Left lung (tissue), 10 donors: Measurements from ENCODE around the gene FARP2. TPM values are rescaled to one million over a fixed set of nuclear protein-coding genes. Genes with fewer than 3 reads are reported as not detected.

Source experiments
- ATAC-seq: fragments of 200-7000 bp; cut with Tn5 transposase; one replicate; pipeline ENCODE4 v1.9.1; 2020; ENCODE audit warnings: moderate library complexity
- DNase-seq, 4 donors: peaks; one replicate each; pipeline ENCODE4 v3.0.0-alpha.2; 2013 to 2020
- H3K27ac ChIP-seq, 2 donors: fragments of 200-600 bp; sonication (generic) in 1 of 2; one replicate each; pipeline versions ENCODE4 v1.5.0 to v1.8.0; 2020 to 2021
- H3K27me3 ChIP-seq, 2 donors: fragments of 200-600 bp; sonication (generic) in 1 of 2; one replicate each; pipeline versions ENCODE4 v1.5.0 to v1.8.0; 2020 to 2021
- H3K36me3 ChIP-seq, 2 donors: fragments of 200-600 bp; sonication (generic) in 1 of 2; one replicate each; pipeline versions ENCODE4 v1.5.0 to v1.8.0; 2020 to 2021
- H3K4me1 ChIP-seq, 2 donors: fragments of 200-600 bp; one replicate each; pipeline ENCODE4 v1.8.0; 2021
- H3K4me3 ChIP-seq, 2 donors: fragments of 200-600 bp; sonication (generic) in 1 of 2; one replicate each; pipeline versions ENCODE4 v1.5.0 to v1.8.0; 2020 to 2021; ENCODE audit warnings: mild to moderate bottlenecking in 1 of 2
- H3K9me3 ChIP-seq, 2 donors: fragments of 200-600 bp; sonication (generic) in 1 of 2; one replicate each; pipeline versions ENCODE4 v1.5.0 to v1.8.0; 2020 to 2021
- intact Hi-C, 2 donors: fragments of 100-400 bp; cut with DNase I; formaldehyde crosslinking; loops; one replicate each; pipeline versions ENCODE4 v1.11.2 to v1.14.2; 2022
- polyA plus RNA-seq, 6 donors: library from polyadenylated mRNA; unstranded; fragments of 120-200 nt; gene quantifications; one replicate each; pipeline ENCODE4 v1.2.1, GENCODE V29; 2013; ENCODE audit not compliant: insufficient read length in 6 of 6
- total RNA-seq, 2 donors: library from RNA; stranded (reverse); fragmentation: NEBNext Ultra II Directional; extraction: Animal tissue kit (Norgen Biotek cat#: 25700); gene quantifications; one replicate each; pipeline ENCODE4 v1.2.1, GENCODE V29; 2021
- TF ChIP-seq, protein P1 (sequence below), 2 donors: fragments of 200-600 bp; sonication (generic) in 1 of 2; IDR thresholded peaks; one replicate each; pipeline versions ENCODE4 v1.5.0 to v1.8.0; 2021; ENCODE audit warnings: antibody characterized with exemption in 2 of 2
- donor health status: DM: no; HTN: yes; CAD: no.
- donor health status: DM: no; HTN: no; CAD: no.

FARP2 gene
- total and polyA plus RNA-seq, 8 donors: 32.2 to 54.8 (median 49.9) TPM

DNA sequence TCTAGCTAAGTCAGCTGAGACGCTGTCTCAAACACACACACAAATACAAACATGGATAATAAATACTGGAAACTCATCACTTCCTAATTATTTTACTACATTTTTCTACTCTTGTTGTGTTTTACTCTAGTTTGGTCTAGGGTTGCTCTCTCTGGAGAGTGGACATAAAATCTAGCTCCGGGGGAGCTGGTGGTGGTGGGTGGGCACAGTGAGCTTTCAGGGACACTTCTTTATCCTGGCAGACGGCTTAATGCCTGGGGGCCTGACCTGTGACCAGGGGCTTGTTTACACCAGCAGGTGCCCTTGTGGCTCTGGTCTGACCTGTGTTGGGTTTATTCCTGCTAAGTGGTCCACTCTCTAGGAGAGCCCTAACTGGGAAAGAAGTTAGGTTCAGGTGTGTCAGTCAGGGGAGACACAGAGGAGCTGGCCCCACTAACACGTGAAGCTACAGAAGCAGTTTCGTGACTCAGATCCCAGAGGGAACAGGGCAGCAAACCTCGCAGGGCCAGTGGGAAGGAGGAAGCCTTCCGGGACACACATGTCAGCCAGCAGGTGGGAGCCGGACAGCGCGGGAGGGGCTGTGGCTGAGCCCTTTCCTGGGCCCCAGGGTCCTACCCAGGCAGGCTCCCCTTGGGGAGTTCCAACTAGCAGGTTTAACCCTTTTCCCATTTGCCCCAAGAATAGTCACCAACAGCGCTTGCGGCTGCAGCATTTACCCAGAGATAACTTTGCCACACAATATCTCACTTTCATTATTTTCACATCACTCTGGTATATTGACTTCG, 180.0 kb downstream of the FARP2 start:
- ATAC-seq: no peak
- TF ChIP-seq, protein P1, sequence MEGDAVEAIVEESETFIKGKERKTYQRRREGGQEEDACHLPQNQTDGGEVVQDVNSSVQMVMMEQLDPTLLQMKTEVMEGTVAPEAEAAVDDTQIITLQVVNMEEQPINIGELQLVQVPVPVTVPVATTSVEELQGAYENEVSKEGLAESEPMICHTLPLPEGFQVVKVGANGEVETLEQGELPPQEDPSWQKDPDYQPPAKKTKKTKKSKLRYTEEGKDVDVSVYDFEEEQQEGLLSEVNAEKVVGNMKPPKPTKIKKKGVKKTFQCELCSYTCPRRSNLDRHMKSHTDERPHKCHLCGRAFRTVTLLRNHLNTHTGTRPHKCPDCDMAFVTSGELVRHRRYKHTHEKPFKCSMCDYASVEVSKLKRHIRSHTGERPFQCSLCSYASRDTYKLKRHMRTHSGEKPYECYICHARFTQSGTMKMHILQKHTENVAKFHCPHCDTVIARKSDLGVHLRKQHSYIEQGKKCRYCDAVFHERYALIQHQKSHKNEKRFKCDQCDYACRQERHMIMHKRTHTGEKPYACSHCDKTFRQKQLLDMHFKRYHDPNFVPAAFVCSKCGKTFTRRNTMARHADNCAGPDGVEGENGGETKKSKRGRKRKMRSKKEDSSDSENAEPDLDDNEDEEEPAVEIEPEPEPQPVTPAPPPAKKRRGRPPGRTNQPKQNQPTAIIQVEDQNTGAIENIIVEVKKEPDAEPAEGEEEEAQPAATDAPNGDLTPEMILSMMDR (IDR thresholded peaks at IDR 0.05): no peak
- no peak for DNase-seq
- Histone ChIP-seq H3K9me3 (no peaks in the 10 kb centered on the region), H3K36me3 (no peaks in the 10 kb centered on the region), H3K27ac (no peak overlapping the region), H3K27me3 (peaks cover 0 to 25% of the 10 kb centered on the region in 2 donors), H3K4me1 (peaks cover 0 to 10% of the 10 kb centered on the region in 2 donors), H3K4me3 (no peak overlapping the region)
- intact Hi-C loops: no loop called here

DNA sequence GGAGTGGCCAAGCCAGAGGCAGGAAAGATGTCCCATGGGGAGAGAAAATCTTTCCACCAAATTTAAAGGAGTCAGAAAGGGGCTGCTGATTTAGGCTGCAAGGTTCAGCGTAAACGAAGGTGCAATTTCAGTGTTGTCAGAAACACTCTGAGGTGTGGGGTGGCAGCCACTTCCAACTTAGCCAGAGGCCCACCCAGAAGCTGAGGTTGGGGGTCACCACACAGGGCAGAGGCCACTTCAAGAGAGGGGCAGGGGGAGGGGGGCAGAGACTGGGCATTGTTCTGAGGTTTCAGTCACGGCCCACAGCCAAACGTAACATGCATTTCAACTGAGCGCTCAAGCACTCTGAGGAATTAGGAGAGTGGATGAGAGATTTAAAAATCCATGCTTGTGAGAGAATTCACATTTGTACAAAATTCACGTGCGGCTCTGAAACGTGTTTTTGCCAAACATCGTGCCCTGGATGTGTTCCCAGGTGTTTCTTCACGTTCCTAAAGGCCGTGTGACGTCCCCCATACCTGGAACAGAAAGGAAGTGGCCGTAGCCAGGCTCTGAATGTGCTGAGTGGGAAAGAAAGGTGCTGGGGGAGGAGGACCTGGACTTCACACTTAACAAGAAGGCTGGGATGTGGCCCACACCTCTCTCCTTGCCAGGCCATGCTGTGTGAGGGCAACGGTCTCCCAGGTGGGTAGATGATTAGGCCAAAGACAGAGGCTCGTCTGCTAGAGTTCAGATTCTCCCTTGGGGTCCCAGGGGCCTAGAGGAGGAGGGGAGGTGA, 182.9 kb downstream of the FARP2 start:
- Histone ChIP-seq H3K36me3 (no peaks in the 10 kb centered on the region), H3K27me3 (peaks cover 7 to 52% of the 10 kb centered on the region in 2 donors), H3K4me1 (peaks cover 6 to 21% of the 10 kb centered on the region in 2 donors), H3K9me3 (no peaks in the 10 kb centered on the region), H3K27ac (no peak overlapping the region), H3K4me3 (no peak overlapping the region)
- TF ChIP-seq, protein P1 (IDR thresholded peaks at IDR 0.05): no peak
- no peak for ATAC-seq
- DNase-seq: no peak
- intact Hi-C loops: no loop called here

DNA sequence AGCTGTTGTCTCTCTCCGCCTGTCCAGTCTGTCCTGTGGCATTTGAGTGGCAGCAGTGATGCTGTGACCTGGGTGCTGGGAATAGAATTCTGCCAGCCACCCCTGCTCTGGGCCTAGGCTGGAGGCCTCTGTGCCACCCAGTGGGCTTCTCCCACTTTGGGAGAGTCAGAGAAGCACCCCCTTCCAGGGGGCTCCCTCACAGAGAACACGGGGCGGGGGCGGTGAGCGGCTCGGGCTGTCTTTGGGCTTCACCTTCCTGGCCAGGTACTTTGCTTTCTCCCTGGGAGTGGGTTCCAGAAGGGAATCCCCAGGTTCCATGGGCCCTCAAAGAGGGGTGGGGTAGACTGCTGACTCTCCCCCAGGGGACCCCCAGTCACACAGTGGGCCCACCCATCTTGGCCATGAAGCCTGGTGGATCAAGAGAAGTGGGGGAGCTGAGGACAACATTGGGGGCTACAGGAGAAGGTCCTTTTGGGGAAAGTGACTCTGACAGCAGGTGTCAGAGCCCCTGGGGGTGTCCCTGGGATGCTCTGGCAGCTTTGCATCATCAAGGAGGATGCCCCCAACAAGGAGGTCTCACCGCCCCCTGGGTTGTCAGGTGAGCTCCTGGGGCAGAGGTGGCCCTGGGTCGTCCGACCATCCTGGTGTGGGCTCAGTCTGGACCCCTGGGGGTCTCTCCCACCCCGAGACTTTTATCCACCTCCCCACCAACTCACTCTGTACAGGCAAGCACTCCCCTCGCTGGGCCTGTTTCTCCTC, 183.7 kb downstream of the FARP2 start:
- intact Hi-C loops: no loop called here

DNA sequence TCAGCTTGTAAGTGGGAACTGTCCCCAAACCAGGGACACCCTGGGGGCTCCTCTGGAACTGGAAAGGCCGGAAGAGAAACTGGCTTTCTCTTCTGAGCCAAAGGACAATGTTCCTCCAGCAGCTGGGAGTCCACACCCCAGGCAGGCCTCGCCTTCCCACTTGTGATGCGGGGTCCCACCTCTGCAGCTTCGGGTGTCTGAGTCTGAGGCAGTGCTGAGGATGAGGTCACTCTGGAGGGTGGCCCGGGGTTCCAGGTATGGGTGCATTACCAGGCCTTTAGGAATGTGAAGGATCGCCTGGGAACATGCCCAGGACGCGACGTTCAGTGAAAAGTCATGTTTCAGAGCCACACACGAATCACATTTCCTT, 184.3 kb downstream of the FARP2 start:
- Histone ChIP-seq H3K27me3 (peaks cover 7 to 58% of the 10 kb centered on the region in 2 donors), H3K36me3 (no peaks in the 10 kb centered on the region), H3K9me3 (no peaks in the 10 kb centered on the region), H3K27ac (peak overlapping the region in 1 of 2 donors; percentile 72), H3K4me3 (peak overlapping the region; percentile 30 to 35), H3K4me1 (peaks cover 6 to 21% of the 10 kb centered on the region in 2 donors)
- TF ChIP-seq, protein P1 (IDR thresholded peaks at IDR 0.05): no peak
- ATAC-seq (peak; percentile 63), DNase-seq (peak in 2 of 4 donors; percentile 71 to 82)
- intact Hi-C loops: no loop called here

More for the DNA sequence above, 183.7 kb downstream of the FARP2 start:
- DNase-seq (peak in 1 of 4 donors; percentile 37), ATAC-seq (no peak)
- Histone ChIP-seq H3K9me3 (no peaks in the 10 kb centered on the region), H3K4me1 (peaks cover 6 to 21% of the 10 kb centered on the region in 2 donors), H3K36me3 (no peaks in the 10 kb centered on the region), H3K4me3 (no peak overlapping the region), H3K27me3 (peaks cover 7 to 55% of the 10 kb centered on the region in 2 donors), H3K27ac (no peak overlapping the region)
- TF ChIP-seq, protein P1 (IDR thresholded peaks at IDR 0.05): no peak
